Upper lobe of left lung (tissue), 6 donors: ENCODE results near the gene NCS1. TPM values are rescaled to one million over a fixed set of nuclear protein-coding genes. Genes with fewer than 3 reads are reported as not detected.

ENCODE experiments used
- ATAC-seq, 2 donors: fragments of 200-7000 bp; cut with Tn5 transposase; one replicate each; pipeline ENCODE4 v1.9.1; 2022; ENCODE audit warnings: mild to moderate bottlenecking in 2 of 2, moderate library complexity in 2 of 2; ENCODE audit not compliant: low FRiP score in 2 of 2
- DNase-seq, 2 donors: peaks; one replicate each; pipeline ENCODE4 v3.0.0-alpha.2; 2019 to 2020
- H3K27ac ChIP-seq, 4 donors: fragments of 200-600 bp; sonication (generic); one replicate each; pipeline ENCODE4 v1.5.1; 2016 to 2019
- H3K27me3 ChIP-seq, 4 donors: fragments of 200-600 bp; sonication (generic); one replicate each; pipeline ENCODE4 v1.5.1; 2017 to 2019
- H3K36me3 ChIP-seq, 4 donors: fragments of 200-600 bp; sonication (generic); one replicate each; pipeline ENCODE4 v1.5.1; 2016 to 2019
- H3K4me1 ChIP-seq, 4 donors: fragments of 200-600 bp; sonication (generic); one replicate each; pipeline ENCODE4 v1.5.1; 2018 to 2019
- H3K4me3 ChIP-seq, 4 donors: fragments of 200-600 bp; sonication (generic); one replicate each; pipeline ENCODE4 v1.5.1; 2017 to 2019; ENCODE audit warnings: mild to moderate bottlenecking in 2 of 4, moderate library complexity in 1 of 4
- H3K9me3 ChIP-seq, 4 donors: fragments of 200-600 bp; sonication (generic); one replicate each; pipeline ENCODE4 v1.5.1; 2018 to 2019
- CTCF ChIP-seq, 6 experiments: fragments of 450-650 bp in 4 of 6; fragments of 200-600 bp in 2 of 6; sonication (generic) in 2 of 6; IDR thresholded peaks; one replicate each; pipeline ENCODE4 v1.5.1; 2016 to 2019; ENCODE audit warnings: antibody characterized with exemption in 6 of 6
- EP300 ChIP-seq, 4 donors: sonication (generic); formaldehyde crosslinking; IDR thresholded peaks; one replicate each; pipeline ENCODE4 v1.5.1; 2017; ENCODE audit warnings: antibody characterized with exemption in 4 of 4, control low read depth in 2 of 4
- POLR2A ChIP-seq, 4 donors: fragments of 450-650 bp; IDR thresholded peaks; one replicate each; pipeline ENCODE4 v1.5.1; 2016 to 2017; ENCODE audit warnings: antibody characterized with exemption in 4 of 4, mild to moderate bottlenecking in 2 of 4
- POLR2AphosphoS5 ChIP-seq, 2 donors: sonication (generic); formaldehyde crosslinking; IDR thresholded peaks; one replicate each; pipeline ENCODE4 v1.5.1; 2017; ENCODE audit warnings: antibody characterized with exemption in 2 of 2
- WGBS, 2 donors: methylation state at CpG; one replicate each; pipeline ENCODE4 v1.1.5; 2017 to 2018; 5-methylcytosine and 5-hydroxymethylcytosine counted together
- total RNA-seq, 6 donors: library from RNA; depleted of rRNA in 4 of 6; stranded (reverse); fragments of >200 nt in 4 of 6; gene quantifications; one replicate each; pipeline versions ENCODE4 v1.1.0 to v1.2.1, GENCODE V29; 2016 to 2021
- donor health status: DM: no; HTN: no; CAD: no; lungs with moderate emphysema.
- donor health status: DM: no; HTN: yes; CAD: no; lungs with severe emphysema.

The NCS1 gene
- total RNA-seq, 6 donors from 2014 or later = 2.7 to 10.0 (median 3.9) TPM

DNA sequence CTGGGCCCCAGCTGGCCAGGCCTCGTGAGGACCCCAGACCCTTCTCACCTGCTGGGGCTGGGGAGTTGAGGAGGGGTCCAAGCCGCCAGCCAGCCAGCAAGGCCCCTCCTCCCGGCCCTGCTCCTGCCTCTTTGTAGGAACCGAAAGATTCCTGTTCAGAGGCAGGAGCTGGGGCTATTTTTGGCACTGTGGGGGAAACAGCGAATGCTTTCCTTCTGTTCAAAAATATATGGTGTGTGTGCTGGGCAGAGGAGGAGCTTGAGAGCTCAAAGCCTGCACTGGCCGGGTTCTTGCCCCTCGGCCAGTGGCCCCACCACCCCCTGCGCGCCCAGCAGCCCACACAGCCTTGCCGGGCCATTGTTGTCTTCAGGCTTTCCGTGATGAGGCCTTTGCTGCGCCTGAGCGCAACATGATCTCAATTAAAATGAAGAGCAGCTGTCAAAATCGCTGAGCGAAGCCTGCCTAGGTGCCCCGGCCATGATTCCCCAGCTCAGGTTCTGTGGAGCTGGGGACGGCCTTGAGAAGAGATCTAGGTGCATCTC lies 13.4 kb downstream of the NCS1 start:
- Histone ChIP-seq H3K9me3 (no peaks in the 10 kb centered on the region), H3K36me3 (no peaks in the 10 kb centered on the region), H3K27ac (peak overlapping the region in 3 of 4 donors; percentile 9 to 60 (median 45)), H3K4me1 (peaks cover 4 to 11% (median 6%) of the 10 kb centered on the region in 4 donors), H3K4me3 (no peak overlapping the region), H3K27me3 (no peaks in the 10 kb centered on the region)
- no peak for TF ChIP-seq EP300 (IDR thresholded peaks at IDR 0.05)
- no peak for TF ChIP-seq POLR2A (IDR thresholded peaks at IDR 0.05)
- no peak for TF ChIP-seq CTCF (IDR thresholded peaks at IDR 0.05)
- no peak for TF ChIP-seq POLR2AphosphoS5 (IDR thresholded peaks at IDR 0.05)
- WGBS, 2 donors = 72 to 80% methylated on average over 11 to 17 of the region's 17 CpGs
- no peak for ATAC-seq
- peak in 1 of 2 donors; percentile 53 for DNase-seq

GRCh38 chr9:130186051-130186450 lies 13.8 kb downstream of the NCS1 start:
- peak in 1 of 2 donors; percentile 51 for DNase-seq
- Histone ChIP-seq H3K36me3 (no peaks in the 10 kb centered on the region), H3K9me3 (no peaks in the 10 kb centered on the region), H3K4me1 (peaks cover 4 to 11% (median 6%) of the 10 kb centered on the region in 4 donors), H3K27me3 (no peaks in the 10 kb centered on the region), H3K27ac (peak overlapping the region in 3 of 4 donors; percentile 9 to 60 (median 45)), H3K4me3 (no peak overlapping the region)
- no peak for TF ChIP-seq POLR2A (IDR thresholded peaks at IDR 0.05)
- no peak for TF ChIP-seq POLR2AphosphoS5 (IDR thresholded peaks at IDR 0.05)
- no peak for TF ChIP-seq CTCF (IDR thresholded peaks at IDR 0.05)
- TF ChIP-seq EP300 (IDR thresholded peaks at IDR 0.05) = no peak
- 67 to 69% methylated on average over 6 of the region's 6 CpGs for WGBS, 2 donors
- no peak for ATAC-seq

DNA sequence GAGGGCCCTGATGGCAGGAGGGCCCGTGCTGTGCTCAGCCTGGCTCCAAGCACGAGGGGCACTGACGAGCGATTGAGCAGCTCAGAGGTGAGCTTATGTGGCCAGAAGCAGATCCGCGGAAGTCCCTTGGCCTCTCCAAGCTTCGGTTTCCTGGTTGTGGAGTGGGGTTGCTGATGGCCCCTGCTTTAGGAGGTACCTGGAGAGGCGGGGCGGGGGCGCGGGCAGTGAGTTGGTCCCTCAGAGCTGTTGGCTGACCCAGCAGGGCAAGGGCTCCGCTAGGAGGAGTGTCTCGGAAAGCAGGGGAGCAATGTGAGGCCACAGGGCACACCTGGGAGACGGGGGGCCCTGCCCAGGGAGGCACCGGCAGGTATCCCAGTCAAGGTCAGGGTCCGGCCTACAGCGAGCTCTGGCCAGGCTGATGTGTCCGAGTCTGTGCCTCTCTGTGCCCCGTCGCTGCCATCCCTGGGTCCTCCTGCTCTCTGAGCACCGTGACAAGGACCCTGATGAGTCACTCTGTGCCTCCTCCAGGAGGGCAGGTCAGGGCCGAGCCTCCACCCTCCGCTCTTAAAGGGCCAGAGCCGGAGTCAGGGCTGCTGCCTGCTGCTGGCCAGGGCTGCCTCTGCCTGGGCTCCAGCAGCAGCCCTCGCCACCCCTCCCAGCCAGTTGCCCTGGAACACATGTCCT lies 14.8 kb downstream of the NCS1 start:
- peak; percentile 57 to 77 for DNase-seq
- H3K4me1 ChIP-seq = peaks cover 4 to 11% (median 6%) of the 10 kb centered on the region in 4 donors

DNA sequence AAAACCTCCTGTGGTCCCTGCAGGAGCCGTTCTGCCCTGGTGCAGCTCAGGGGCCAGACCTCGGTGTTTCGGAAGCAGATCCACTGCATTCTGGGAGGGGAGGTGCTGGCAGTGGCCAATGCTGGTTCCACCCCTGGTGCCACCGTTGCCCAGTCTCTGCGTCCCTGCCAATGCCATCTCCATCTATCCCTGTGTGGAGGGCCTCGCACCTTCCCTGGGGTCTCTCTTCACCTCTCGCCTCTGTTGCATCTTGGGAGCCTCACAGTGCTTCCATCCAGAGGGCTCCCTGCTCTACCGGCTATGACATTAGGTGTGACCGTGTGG lies 15.3 kb downstream of the NCS1 start:
- Histone ChIP-seq H3K27ac (no peak overlapping the region), H3K9me3 (no peaks in the 10 kb centered on the region), H3K27me3 (no peaks in the 10 kb centered on the region), H3K4me1 (peaks cover 4 to 11% (median 6%) of the 10 kb centered on the region in 4 donors), H3K4me3 (no peak overlapping the region), H3K36me3 (no peaks in the 10 kb centered on the region)
- DNase-seq (no peak), ATAC-seq (no peak)
- TF ChIP-seq CTCF (IDR thresholded peaks at IDR 0.05) = no peak
- TF ChIP-seq EP300 (IDR thresholded peaks at IDR 0.05) = no peak
- no peak for TF ChIP-seq POLR2AphosphoS5 (IDR thresholded peaks at IDR 0.05)
- TF ChIP-seq POLR2A (IDR thresholded peaks at IDR 0.05) = no peak
- 99% methylated on average over 7 of the region's 9 CpGs; no CpG with 5 or more reads in 1 of the 2 donors for WGBS, 2 donors

More for the DNA sequence above, 14.8 kb downstream of the NCS1 start:
- 93 to 100% methylated on average over 5 to 20 of the region's 25 CpGs for WGBS, 2 donors
- ATAC-seq = peak in 1 of 2 donors; percentile 74
- Histone ChIP-seq H3K36me3 (no peaks in the 10 kb centered on the region), H3K4me3 (no peak overlapping the region), H3K9me3 (no peaks in the 10 kb centered on the region), H3K27ac (peak overlapping the region in 2 of 4 donors; percentile 1 to 25), H3K27me3 (no peaks in the 10 kb centered on the region)
- TF ChIP-seq POLR2A (IDR thresholded peaks at IDR 0.05) (no peak), CTCF (IDR thresholded peaks at IDR 0.05) (no peak), POLR2AphosphoS5 (IDR thresholded peaks at IDR 0.05) (no peak), EP300 (IDR thresholded peaks at IDR 0.05) (no peak)
